ENCODE results near the gene DYNC1I1.

Gene DYNC1I1

GRCh38 chr7:95749044-95749443, 23.3 kb upstream of the DYNC1I1 start:
- Histone ChIP-seq H3K4me3 (ENCODE audit: low read length, poor library complexity, severe bottlenecking) (no peak overlapping the region), H3K36me3 (ENCODE audit: insufficient read depth, low read length) (no peaks in the 10 kb centered on the region), H3K9me2 (replicated peaks; ENCODE audit: low read depth, low read length) (no peaks in the 10 kb centered on the region), H4K20me1 (ENCODE audit: insufficient read depth, low read length, poor library complexity, severe bottlenecking) (no peaks in the 10 kb centered on the region), H3K27me3 (ENCODE audit: insufficient read depth, low read length, poor library complexity, severe bottlenecking) (no peaks in the 10 kb centered on the region), H3K9me3 (ENCODE audit: insufficient read depth, low read depth, low read length) (no peaks in the 10 kb centered on the region), H3K4me2 (ENCODE audit: low read depth, low read length, poor library complexity, severe bottlenecking) (no peak overlapping the region), H3F3A (ENCODE audit: low read depth) (no peaks in the 10 kb centered on the region), H3K9ac (ENCODE audit: low read depth, low read length, poor library complexity, severe bottlenecking) (no peak overlapping the region), H2AFZ (ENCODE audit: low read length) (no peak overlapping the region), H3K79me2 (ENCODE audit: insufficient read depth, low read length) (no peaks in the 10 kb centered on the region), H3K4me1 (ENCODE audit: insufficient read depth, low read length, poor library complexity, severe bottlenecking) (no peaks in the 10 kb centered on the region)
- TF ChIP-seq EZH2phosphoT487 (IDR thresholded peaks at IDR 0.05; ENCODE audit: borderline replicate concordance), result no peak
- no peak for TF ChIP-seq CTCF (conservative IDR thresholded peaks at IDR 0.05; ENCODE audit: low read length)

GRCh38 chr7:95749515-95749914, 22.8 kb upstream of the DYNC1I1 start:
- H3K9me3 ChIP-seq (ENCODE audit: insufficient read depth, low read depth, low read length), result no peaks in the 10 kb centered on the region
- no peaks in the 10 kb centered on the region for H3K27me3 ChIP-seq (ENCODE audit: insufficient read depth, low read length, poor library complexity, severe bottlenecking)
- no peak overlapping the region for H3K9ac ChIP-seq (ENCODE audit: low read depth, low read length, poor library complexity, severe bottlenecking)
- H3K9me2 ChIP-seq (replicated peaks; ENCODE audit: low read depth, low read length), result no peaks in the 10 kb centered on the region
- no peaks in the 10 kb centered on the region for H3K36me3 ChIP-seq (ENCODE audit: insufficient read depth, low read length)
- H3K4me3 ChIP-seq (ENCODE audit: low read length, poor library complexity, severe bottlenecking), result no peak overlapping the region
- H4K20me1 ChIP-seq (ENCODE audit: insufficient read depth, low read length, poor library complexity, severe bottlenecking), result no peaks in the 10 kb centered on the region
- no peaks in the 10 kb centered on the region for H3K79me2 ChIP-seq (ENCODE audit: insufficient read depth, low read length)
- no peak overlapping the region for H3K4me2 ChIP-seq (ENCODE audit: low read depth, low read length, poor library complexity, severe bottlenecking)
- no peaks in the 10 kb centered on the region for H3F3A ChIP-seq (ENCODE audit: low read depth)
- no peaks in the 10 kb centered on the region for H3K4me1 ChIP-seq (ENCODE audit: insufficient read depth, low read length, poor library complexity, severe bottlenecking)
- TF ChIP-seq EZH2phosphoT487 (IDR thresholded peaks at IDR 0.05; ENCODE audit: borderline replicate concordance) (no peak), CTCF (conservative IDR thresholded peaks at IDR 0.05; ENCODE audit: low read length) (no peak)
- H2AFZ ChIP-seq (ENCODE audit: low read length), result no peak overlapping the region

GRCh38 chr7:95753440-95753839, 18.9 kb upstream of the DYNC1I1 start:
- TF ChIP-seq CTCF (conservative IDR thresholded peaks at IDR 0.05; ENCODE audit: low read length) (no peak), EZH2phosphoT487 (IDR thresholded peaks at IDR 0.05; ENCODE audit: borderline replicate concordance) (no peak)
- no peaks in the 10 kb centered on the region for H3K79me2 ChIP-seq (ENCODE audit: insufficient read depth, low read length)
- no peaks in the 10 kb centered on the region for H3K27me3 ChIP-seq (ENCODE audit: insufficient read depth, low read length, poor library complexity, severe bottlenecking)

More at GRCh38 chr7:95753440-95753839, 18.9 kb upstream of the DYNC1I1 start:
- Histone ChIP-seq H2AFZ (ENCODE audit: low read length) (no peak overlapping the region), H3F3A (ENCODE audit: low read depth) (no peaks in the 10 kb centered on the region), H3K4me1 (ENCODE audit: insufficient read depth, low read length, poor library complexity, severe bottlenecking) (no peaks in the 10 kb centered on the region), H3K9me3 (ENCODE audit: insufficient read depth, low read depth, low read length) (no peaks in the 10 kb centered on the region), H3K36me3 (ENCODE audit: insufficient read depth, low read length) (no peaks in the 10 kb centered on the region), H3K4me2 (ENCODE audit: low read depth, low read length, poor library complexity, severe bottlenecking) (no peak overlapping the region), H4K20me1 (ENCODE audit: insufficient read depth, low read length, poor library complexity, severe bottlenecking) (no peaks in the 10 kb centered on the region), H3K9me2 (replicated peaks; ENCODE audit: low read depth, low read length) (no peaks in the 10 kb centered on the region), H3K4me3 (ENCODE audit: low read length, poor library complexity, severe bottlenecking) (no peak overlapping the region), H3K9ac (ENCODE audit: low read depth, low read length, poor library complexity, severe bottlenecking) (no peak overlapping the region)

All from Loucy (cell line).